ENCODE data around the gene TRIM47.
"Not testable (repeated sequence)": the region's sequence is repeated elsewhere in the genome, so short reads cannot be mapped to it uniquely, and the experiment has no call there.

TRIM47 gene

GRCh38 chr17:75891605-75892555, 13.5 kb upstream of the TRIM47 start:
- no peak for DNase-seq (ENCODE audit: low read depth in 2 of 3, low spot score in 2 of 3)

- DNase-seq (ENCODE audit: low read depth in 2 of 3, low spot score in 2 of 3): no peak
Observed at GRCh38 chr17:75891022-75891604, 12.7 kb upstream of the TRIM47 start.

- DNase-seq (ENCODE audit: low read depth in 2 of 3, low spot score in 2 of 3): no peak
Observed at GRCh38 chr17:75889454-75889853, 11.1 kb upstream of the TRIM47 start.

DNA sequence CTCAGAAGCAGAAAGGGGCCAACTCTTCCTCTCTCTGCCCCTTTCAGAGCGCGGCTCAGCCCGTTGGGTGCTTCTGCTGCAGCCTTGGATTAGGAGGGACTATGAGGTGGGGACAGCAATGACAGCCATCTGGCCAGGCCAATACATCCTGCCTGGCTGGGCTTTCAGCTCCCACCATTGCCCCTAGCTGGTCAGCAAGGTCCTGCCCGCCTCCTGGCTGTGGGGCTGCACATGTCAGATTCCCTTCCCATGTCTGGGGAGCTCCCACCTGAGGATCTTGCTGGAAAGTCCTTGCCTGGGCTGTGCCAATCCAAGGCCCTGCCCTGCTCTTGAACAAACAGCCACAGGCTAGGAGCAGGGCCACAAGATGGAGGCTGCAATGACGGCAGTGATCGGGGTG, 10.1 kb upstream of the TRIM47 start:
- no peak for DNase-seq (ENCODE audit: low read depth in 2 of 3, low spot score in 2 of 3)

GRCh38 chr17:75885860-75886259, 7.5 kb upstream of the TRIM47 start:
- DNase-seq (ENCODE audit: low read depth in 2 of 3, low spot score in 2 of 3): not testable (repeated sequence)

- no peak for DNase-seq (ENCODE audit: low read depth in 2 of 3, low spot score in 2 of 3)
Observed at GRCh38 chr17:75885431-75885830, 7.0 kb upstream of the TRIM47 start.

DNA sequence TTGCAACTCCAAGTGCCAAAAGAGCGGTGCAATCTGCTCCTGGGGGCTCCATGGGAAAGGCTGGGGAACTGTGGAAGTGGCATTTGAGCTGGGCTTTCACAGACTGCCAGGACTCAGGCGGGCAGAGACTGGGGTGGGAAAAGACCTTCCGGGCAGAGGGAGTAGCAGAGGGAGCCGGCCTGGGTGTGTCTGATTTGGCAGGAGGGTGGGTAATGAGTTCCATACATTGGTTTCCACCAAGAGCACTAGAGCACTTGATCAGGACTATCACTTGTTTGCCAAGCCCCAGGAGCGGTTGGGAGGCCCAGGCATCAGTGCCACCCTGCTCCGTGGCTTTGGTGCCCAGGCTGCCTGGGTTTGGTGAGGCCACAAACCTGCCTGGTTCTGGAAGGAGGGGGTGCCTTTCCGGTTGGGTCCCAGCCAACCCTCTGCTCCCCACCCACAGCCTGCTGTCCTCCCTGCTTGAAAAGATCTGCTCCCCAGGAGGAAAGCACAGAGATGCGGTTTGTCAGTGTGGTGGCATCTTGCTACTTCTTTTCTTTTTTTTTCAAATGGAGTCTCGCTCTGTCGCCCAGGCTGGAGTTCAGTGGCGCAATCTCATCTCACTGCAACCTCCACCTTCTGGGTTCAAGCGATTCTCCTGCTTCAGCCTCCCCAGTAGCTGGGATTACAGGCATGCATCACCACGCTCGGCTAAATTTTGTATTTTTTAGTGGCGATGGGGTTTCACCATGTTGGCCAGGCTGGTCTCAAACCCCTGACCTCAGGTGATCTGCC, 3.5 kb upstream of the TRIM47 start:
- DNase-seq (ENCODE audit: low read depth in 2 of 3, low spot score in 2 of 3): no peak

GRCh38 chr17:75880266-75880665, 1.9 kb upstream of the TRIM47 start:
- no peak for DNase-seq (ENCODE audit: low read depth in 2 of 3, low spot score in 2 of 3)

DNA sequence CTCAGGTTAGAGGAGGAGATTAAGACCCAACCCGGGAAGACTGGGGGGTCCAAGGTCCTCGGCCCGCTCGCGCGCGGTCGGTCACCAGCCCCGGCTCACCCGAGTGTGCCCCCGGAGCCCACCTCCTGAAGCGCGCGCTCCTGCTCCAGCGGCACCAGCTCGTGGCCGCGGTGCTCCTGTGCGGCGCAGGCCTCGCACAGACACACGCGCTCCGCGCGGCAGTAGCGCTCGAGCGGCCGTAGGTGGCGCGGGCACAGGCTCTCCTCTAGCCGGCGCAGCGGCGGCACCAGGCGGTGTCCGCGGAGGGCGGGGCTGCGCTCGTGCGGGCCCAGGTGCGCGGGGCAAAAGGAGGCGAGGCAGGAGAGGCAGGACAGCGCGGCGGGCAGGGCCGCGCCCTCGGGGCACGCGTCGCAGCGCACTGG, 618 bp downstream of the TRIM47 start:
- peak in 1 of 3 experiments; percentile 45 for DNase-seq (ENCODE audit: low read depth in 2 of 3, low spot score in 2 of 3)

GRCh38 chr17:75876938-75877751, 1.2 kb downstream of the TRIM47 start:
- no peak for DNase-seq (ENCODE audit: low read depth in 2 of 3, low spot score in 2 of 3)

GRCh38 chr17:75876190-75876937, 2.0 kb downstream of the TRIM47 start:
- DNase-seq (ENCODE audit: low read depth in 2 of 3, low spot score in 2 of 3): peak in 1 of 3 experiments; percentile 41

GRCh38 chr17:75875940-75876189, 2.5 kb downstream of the TRIM47 start:
- no peak for DNase-seq (ENCODE audit: low read depth in 2 of 3, low spot score in 2 of 3)

DNA sequence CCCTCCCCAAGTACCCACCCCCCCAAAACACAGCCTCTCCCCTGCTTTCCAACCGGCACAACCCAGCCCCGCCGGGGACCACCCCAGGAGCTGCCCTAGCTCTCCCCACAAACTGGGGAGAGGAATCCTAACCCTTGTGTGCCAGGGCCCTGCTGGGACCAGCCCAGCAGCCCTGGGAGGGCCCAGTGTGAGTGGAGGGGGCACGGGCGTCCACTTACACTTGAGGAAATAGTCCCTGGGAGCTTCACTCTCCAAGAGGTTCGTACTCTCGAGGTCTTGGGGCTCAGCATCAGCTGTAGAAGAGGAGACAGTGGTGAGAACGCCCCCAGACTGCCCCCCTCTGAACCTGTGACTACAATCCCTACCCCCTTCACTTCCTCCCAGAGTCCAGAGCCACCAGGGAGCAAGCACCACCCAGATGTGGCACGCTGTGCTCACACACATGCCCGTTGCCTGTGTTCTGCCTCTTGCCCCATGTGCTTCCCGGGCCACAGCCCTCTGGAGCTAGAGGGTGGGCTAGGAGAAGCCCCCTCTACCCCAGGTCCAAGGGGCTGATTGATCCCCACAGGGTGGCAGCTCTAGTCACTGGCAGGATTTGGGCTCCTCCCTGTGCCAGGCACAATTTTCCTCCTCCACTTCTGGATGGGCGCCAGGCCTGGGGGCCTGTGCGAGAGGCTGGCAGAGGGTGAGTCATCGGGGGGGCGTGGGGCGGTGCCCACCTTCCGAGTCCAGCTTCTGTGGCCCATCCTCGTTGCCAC, 3.0 kb downstream of the TRIM47 start:
- no peak for DNase-seq (ENCODE audit: low read depth in 2 of 3, low spot score in 2 of 3)

DNA sequence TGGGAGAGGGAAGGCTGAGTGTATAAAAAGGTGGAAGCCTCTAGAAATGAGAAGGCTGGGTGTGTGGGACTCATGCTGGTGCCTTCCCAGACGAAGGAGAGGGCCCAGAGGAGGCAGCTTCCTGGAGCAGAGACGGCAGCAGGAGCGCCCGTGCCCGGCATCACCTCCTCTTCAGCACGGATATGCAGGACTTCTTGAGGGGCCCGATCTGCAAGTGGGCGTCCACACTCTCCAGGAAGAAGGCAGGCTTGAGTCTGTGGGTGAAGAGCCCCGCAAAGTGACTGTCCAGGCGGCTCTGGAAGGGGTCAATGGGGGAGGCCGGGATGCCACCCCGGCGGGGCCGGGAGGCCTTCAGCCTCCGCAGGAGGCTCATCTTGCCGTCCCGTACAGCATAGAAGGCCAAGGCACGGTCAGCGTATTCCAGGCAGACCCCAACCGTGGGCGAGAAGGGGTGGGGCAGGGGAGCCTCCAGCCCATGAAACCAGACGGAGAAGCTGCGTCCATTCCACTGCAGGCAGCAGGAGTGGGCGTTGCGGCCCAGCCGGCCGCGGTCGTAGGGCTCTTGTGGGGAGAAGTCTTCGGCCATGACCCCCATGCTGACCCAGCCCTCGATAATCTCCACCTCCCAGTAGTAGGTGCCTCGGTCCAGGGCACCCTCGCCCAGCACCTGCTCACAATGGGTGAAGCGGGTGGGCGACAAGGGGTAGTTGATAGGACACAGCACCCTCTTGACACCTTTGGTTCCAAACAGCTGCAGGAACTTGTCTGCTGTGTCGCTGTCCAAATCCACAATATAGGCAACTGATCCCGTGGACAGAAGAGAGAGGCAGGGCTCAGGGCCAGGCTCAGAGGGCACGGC, 3.8 kb downstream of the TRIM47 start:
- DNase-seq (ENCODE audit: low read depth in 2 of 3, low spot score in 2 of 3): no peak

DNA sequence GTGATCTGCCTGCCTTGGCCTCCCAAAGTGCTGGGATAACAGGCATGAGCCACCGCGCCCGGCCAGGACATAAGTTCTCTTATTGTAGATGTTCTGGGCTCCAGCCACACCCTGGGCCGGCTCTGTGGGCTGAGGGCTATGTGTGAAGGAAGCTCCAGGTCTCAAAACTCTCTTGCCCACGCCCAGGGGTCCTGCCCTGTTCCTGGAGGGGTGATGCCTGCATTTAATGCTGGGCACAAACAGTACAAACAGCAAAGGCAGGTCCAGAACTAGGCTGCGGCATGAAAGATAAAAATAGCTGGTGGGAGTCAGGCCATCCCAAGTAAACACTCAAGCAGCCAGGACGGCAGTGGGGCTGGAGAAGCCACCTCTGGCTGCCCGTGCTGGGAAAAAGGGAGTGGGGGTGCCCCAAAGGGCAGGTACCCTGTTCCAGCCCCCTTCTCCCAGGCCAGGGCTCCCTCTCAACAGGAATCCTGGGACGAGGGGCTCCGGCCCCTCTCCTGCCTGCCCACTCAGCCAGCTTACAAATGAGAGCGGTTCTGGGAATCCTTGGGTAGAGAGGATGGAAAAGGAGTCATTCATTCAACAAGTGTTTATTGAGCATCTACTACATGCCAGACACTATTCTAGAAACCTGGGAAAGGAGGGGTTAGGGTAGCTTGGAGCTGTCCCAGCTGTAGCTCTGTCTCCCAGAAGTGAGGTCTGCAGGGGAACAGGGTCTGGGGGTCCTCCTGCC, 4.6 kb downstream of the TRIM47 start:
- DNase-seq (ENCODE audit: low read depth in 2 of 3, low spot score in 2 of 3): no peak

- no peak for DNase-seq (ENCODE audit: low read depth in 2 of 3, low spot score in 2 of 3)
Observed at GRCh38 chr17:75872434-75873351, 5.7 kb downstream of the TRIM47 start.

DNA sequence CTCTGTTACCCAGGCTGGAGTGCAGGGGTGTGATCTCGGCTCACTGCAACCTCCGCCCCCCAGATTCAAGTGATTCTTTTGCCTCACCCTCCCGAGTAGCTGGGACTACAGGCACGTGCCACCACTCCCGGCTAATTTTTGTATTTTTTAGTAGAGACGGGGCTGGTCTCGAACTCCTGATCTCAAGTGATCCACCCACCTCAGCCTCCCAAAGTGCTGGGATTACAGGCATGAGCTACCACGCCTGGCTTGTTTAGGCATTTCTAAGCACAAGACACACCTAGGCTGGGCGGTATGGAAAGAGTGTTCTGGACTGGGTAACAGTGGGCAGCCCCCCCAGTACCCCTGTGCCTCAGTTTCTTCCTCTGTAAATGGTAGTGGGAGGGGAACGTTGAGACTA, 8.2 kb downstream of the TRIM47 start:
- DNase-seq (ENCODE audit: low read depth in 2 of 3, low spot score in 2 of 3): not testable (repeated sequence)
